Suprapubic skin (tissue), 4 donors: ENCODE results near the gene MMP19. TPM values are rescaled to one million over a fixed set of nuclear protein-coding genes. Genes with fewer than 3 reads are reported as not detected.

ENCODE experiments used
- DNase-seq, 2 donors: peaks; one replicate each; pipeline ENCODE4 v3.0.0-alpha.2; 2019; ENCODE audit warnings: low spot score in 2 of 2
- H3K27ac ChIP-seq: fragments of 200-600 bp; sonication (generic); one replicate; pipeline ENCODE4 v1.5.1; 2019
- H3K27me3 ChIP-seq: fragments of 200-600 bp; sonication (generic); one replicate; pipeline ENCODE4 v1.5.1; 2019
- H3K36me3 ChIP-seq: fragments of 200-600 bp; sonication (generic); one replicate; pipeline ENCODE4 v1.5.1; 2019
- H3K4me1 ChIP-seq: fragments of 200-600 bp; sonication (generic); one replicate; pipeline ENCODE4 v1.5.1; 2019
- H3K4me3 ChIP-seq: fragments of 200-600 bp; sonication (generic); one replicate; pipeline ENCODE4 v1.5.1; 2019; ENCODE audit warnings: mild to moderate bottlenecking
- H3K9me3 ChIP-seq: fragments of 200-600 bp; sonication (generic); one replicate; pipeline ENCODE4 v1.5.1; 2019
- CTCF ChIP-seq, 2 donors: fragments of 200-600 bp in 1 of 2; fragments of 450-650 bp in 1 of 2; sonication (generic) in 1 of 2; IDR thresholded peaks; one replicate each; pipeline ENCODE4 v1.5.1; 2016 to 2019; ENCODE audit warnings: antibody characterized with exemption in 2 of 2, mild to moderate bottlenecking in 1 of 2, moderate library complexity in 1 of 2
- EP300 ChIP-seq: sonication (generic); formaldehyde crosslinking; IDR thresholded peaks from one replicate; pipeline ENCODE4 v1.6.1; 2017; ENCODE audit warnings: antibody characterized with exemption
- POLR2A ChIP-seq, 2 donors: fragments of 450-650 bp; IDR thresholded peaks; one replicate each; pipeline ENCODE4 v1.6.1; 2017; ENCODE audit warnings: antibody characterized with exemption in 2 of 2, mild to moderate bottlenecking in 2 of 2, moderate library complexity in 2 of 2
- POLR2AphosphoS5 ChIP-seq, 3 donors: sonication (generic); formaldehyde crosslinking; IDR thresholded peaks; one replicate each; pipeline ENCODE4 v1.6.1; 2017; ENCODE audit warnings: antibody characterized with exemption in 3 of 3
- WGBS: methylation state at CpG from one replicate; pipeline ENCODE4 v1.1.5; 2018; 5-methylcytosine and 5-hydroxymethylcytosine counted together
- total RNA-seq, 4 donors: library from RNA; depleted of rRNA; stranded (reverse); fragments of >200 nt; gene quantifications; one replicate each; pipeline ENCODE4 v1.1.0, GENCODE V29; 2016

Gene MMP19
- total RNA-seq = 10 to 100 TPM in 1 of 4 donors, 1 to 10 TPM in 3; 4.2 to 10.5 (median 5.5) TPM

GRCh38 chr12:55842681-55843429 is at the start of gene MMP19:
MMP19 (minus strand) TSS chr12:55842936; CDS start chr12:55842830, 106 bp downstream.
- Histone ChIP-seq H3K27me3 (no peaks in the 10 kb centered on the region), H3K4me1 (peaks cover 31% of the 10 kb centered on the region), H3K4me3 (peak within 1 kb of the TSS; percentile 47), H3K9me3 (no peaks in the 10 kb centered on the region), H3K36me3 (no peaks in the 10 kb centered on the region), H3K27ac (peak within 1 kb of the TSS; percentile 61)
- 36% methylated on average over 9 of the region's 10 CpGs for WGBS
- TF ChIP-seq POLR2A (IDR thresholded peaks at IDR 0.05) = peak; percentile 71 to 90
- peak in 2 of 3 donors; percentile 12 to 36 for TF ChIP-seq POLR2AphosphoS5 (IDR thresholded peaks at IDR 0.05)
- TF ChIP-seq CTCF (IDR thresholded peaks at IDR 0.05) = no peak
- peak; percentile 72 to 79 for DNase-seq

DNA sequence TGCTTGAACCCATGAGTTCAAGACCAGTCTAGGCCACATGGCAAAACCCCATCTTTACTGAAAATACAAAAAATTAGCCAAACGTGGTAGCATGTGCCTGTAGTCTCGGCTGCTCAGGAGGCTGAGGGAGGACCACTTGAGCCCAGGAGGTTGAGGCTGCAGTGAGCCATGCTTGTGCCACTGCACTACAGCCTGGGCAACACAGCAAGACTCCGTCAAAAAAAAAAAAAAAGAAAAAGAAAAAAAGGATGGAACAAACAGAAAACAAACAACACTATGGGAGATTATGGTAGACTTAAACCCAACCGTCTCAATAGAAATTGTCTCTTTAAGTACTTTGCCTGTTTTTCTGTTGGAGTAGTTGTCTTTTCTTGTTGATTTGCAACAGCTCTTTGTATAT is 48.6 kb upstream of the MMP19 start:
- no peak overlapping the region for H3K27ac ChIP-seq
- WGBS = 79% methylated on average over 4 of the region's 4 CpGs
- TF ChIP-seq CTCF (IDR thresholded peaks at IDR 0.05) (no peak), POLR2A (IDR thresholded peaks at IDR 0.05) (no peak), EP300 (no peak), POLR2AphosphoS5 (IDR thresholded peaks at IDR 0.05) (no peak)
- no peaks in the 10 kb centered on the region for H3K36me3 ChIP-seq
- no peak overlapping the region for H3K4me3 ChIP-seq
- no peak for DNase-seq
- H3K27me3 ChIP-seq = no peaks in the 10 kb centered on the region
- H3K9me3 ChIP-seq = no peaks in the 10 kb centered on the region
- H3K4me1 ChIP-seq = no peaks in the 10 kb centered on the region

- Histone ChIP-seq H3K36me3 (no peaks in the 10 kb centered on the region), H3K27ac (no peak overlapping the region), H3K4me3 (no peak overlapping the region), H3K9me3 (no peaks in the 10 kb centered on the region), H3K4me1 (no peaks in the 10 kb centered on the region), H3K27me3 (no peaks in the 10 kb centered on the region)
- DNase-seq = no peak
- no peak for TF ChIP-seq POLR2AphosphoS5 (IDR thresholded peaks at IDR 0.05)
- no peak for TF ChIP-seq EP300
- TF ChIP-seq CTCF (IDR thresholded peaks at IDR 0.05) = no peak
- no peak for TF ChIP-seq POLR2A (IDR thresholded peaks at IDR 0.05)
- WGBS = 70% methylated on average over 1 of the region's 1 CpG
Measured at GRCh38 chr12:55885113-55885512, 42.4 kb upstream of the MMP19 start.

- no peak overlapping the region for H3K4me3 ChIP-seq
- no peaks in the 10 kb centered on the region for H3K36me3 ChIP-seq
- no peaks in the 10 kb centered on the region for H3K27me3 ChIP-seq
- peaks cover 11% of the 10 kb centered on the region for H3K4me1 ChIP-seq
- H3K9me3 ChIP-seq = no peaks in the 10 kb centered on the region
- TF ChIP-seq EP300 (no peak), POLR2A (IDR thresholded peaks at IDR 0.05) (no peak), CTCF (IDR thresholded peaks at IDR 0.05) (no peak), POLR2AphosphoS5 (IDR thresholded peaks at IDR 0.05) (no peak)
- H3K27ac ChIP-seq = no peak overlapping the region
- no peak for DNase-seq
Measured at GRCh38 chr12:55877824-55878223, 35.1 kb upstream of the MMP19 start.

DNA sequence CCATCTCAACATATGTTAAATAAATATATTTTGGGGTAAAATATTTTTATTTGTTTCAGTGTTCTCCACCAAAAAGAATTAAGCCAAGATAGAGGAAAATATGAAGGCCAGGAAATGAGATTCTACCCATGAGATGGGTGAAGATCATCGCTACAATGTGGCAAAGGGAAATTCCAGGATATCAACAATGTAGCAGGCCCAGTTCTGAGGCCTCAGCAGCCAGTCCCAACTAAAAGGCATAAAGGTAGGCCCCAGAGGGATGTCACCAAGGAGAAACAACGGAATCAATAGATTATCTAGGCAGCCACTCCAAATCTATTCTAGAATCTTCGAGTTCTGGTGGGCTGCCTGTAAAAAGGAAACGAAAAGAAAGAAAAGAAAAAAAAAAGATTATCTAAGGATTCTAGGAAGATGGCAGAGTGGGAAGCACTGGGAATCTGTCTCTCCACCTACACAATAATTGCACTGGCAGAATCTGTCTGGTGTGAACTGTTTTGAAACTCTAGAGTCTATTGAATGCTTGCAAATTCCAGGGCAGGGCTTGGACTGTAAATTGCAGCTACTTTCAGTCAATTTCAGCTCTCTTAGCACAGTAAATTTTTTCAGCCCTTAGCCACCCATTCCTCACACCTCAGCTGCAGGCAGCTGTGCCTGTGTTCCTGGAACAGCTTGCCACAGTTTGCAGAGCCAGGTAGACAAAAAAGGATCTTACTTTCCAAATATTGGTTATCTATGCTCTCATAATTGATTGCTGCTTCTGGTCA is 33.1 kb upstream of the MMP19 start:
- H3K4me3 ChIP-seq = no peak overlapping the region
- H3K9me3 ChIP-seq = no peaks in the 10 kb centered on the region
- H3K27ac ChIP-seq = no peak overlapping the region
- H3K27me3 ChIP-seq = no peaks in the 10 kb centered on the region
- peaks cover 15% of the 10 kb centered on the region for H3K4me1 ChIP-seq
- H3K36me3 ChIP-seq = no peaks in the 10 kb centered on the region
- 66% methylated on average over 4 of the region's 4 CpGs for WGBS
- no peak for TF ChIP-seq CTCF (IDR thresholded peaks at IDR 0.05)
- TF ChIP-seq EP300 = no peak
- TF ChIP-seq POLR2A (IDR thresholded peaks at IDR 0.05) = no peak
- no peak for TF ChIP-seq POLR2AphosphoS5 (IDR thresholded peaks at IDR 0.05)
- no peak for DNase-seq
